Vagina (tissue), 2 donors: ENCODE measurements around the gene BCR. TPM values are rescaled to one million over a fixed set of nuclear protein-coding genes. Genes with fewer than 3 reads are reported as not detected.

Source experiments
- DNase-seq, 2 donors: peaks; one replicate each; pipeline ENCODE4 v3.0.0-alpha.2; 2017; ENCODE audit errors: extremely low spot score in 2 of 2
- H3K27ac ChIP-seq: fragments of 200-600 bp; sonication (generic); one replicate; pipeline ENCODE4 v1.5.1; 2019
- H3K27me3 ChIP-seq: fragments of 200-600 bp; sonication (generic); one replicate; pipeline ENCODE4 v1.5.1; 2019
- H3K36me3 ChIP-seq, 2 donors: fragments of 200-600 bp; sonication (generic); one replicate each; pipeline ENCODE4 v1.5.1; 2017 to 2019
- H3K4me1 ChIP-seq: fragments of 200-600 bp; sonication (generic); one replicate; pipeline ENCODE4 v1.5.1; 2019
- H3K4me3 ChIP-seq, 2 donors: fragments of 200-600 bp; sonication (generic); 1 replicate in 1 of 2; 2 replicates in 1 of 2; pipeline ENCODE4 v1.5.1; 2016 to 2019
- H3K9me3 ChIP-seq: fragments of 200-600 bp; sonication (generic); one replicate; pipeline ENCODE4 v1.5.1; 2019
- CTCF ChIP-seq, 3 experiments: fragments of 450-650 bp in 2 of 3; fragments of 200-600 bp in 1 of 3; sonication (generic) in 1 of 3; IDR thresholded peaks; one replicate each; pipeline ENCODE4 v1.5.1; 2017 to 2019; ENCODE audit warnings: antibody characterized with exemption in 3 of 3, mild to moderate bottlenecking in 2 of 3, moderate library complexity in 2 of 3
- POLR2A ChIP-seq, 2 donors: fragments of 450-650 bp; IDR thresholded peaks; one replicate each; pipeline ENCODE4 v1.6.1; 2017; ENCODE audit warnings: antibody characterized with exemption in 2 of 2, mild to moderate bottlenecking in 2 of 2, moderate library complexity in 2 of 2
- POLR2AphosphoS5 ChIP-seq, 2 donors: sonication (generic); formaldehyde crosslinking; IDR thresholded peaks; one replicate each; pipeline ENCODE4 v1.9.0; 2017; ENCODE audit warnings: antibody characterized with exemption in 2 of 2, mild to moderate bottlenecking in 2 of 2, low read depth in 1 of 2; ENCODE audit not compliant: insufficient read depth in 1 of 2
- intact Hi-C: fragments of 100-400 bp; cut with DNase I; formaldehyde crosslinking; loops from one replicate; pipeline ENCODE4 v1.15.1; 2023
- total RNA-seq: library from RNA; depleted of rRNA; stranded (reverse); fragments of >200 nt; gene quantifications from one replicate; pipeline ENCODE4 v1.2.3, GENCODE V29; 2016

The BCR gene
- total RNA-seq, 1 donor from 2014 or later, result 52.5 TPM

GRCh38 chr22:23259916-23260644, 79.8 kb downstream of the BCR start:
- Histone ChIP-seq H3K4me3 (no peak overlapping the region), H3K27ac (no peak overlapping the region), H3K36me3 (peaks cover 0 to 23% of the 10 kb centered on the region in 2 donors), H3K4me1 (peaks cover 39% of the 10 kb centered on the region), H3K9me3 (no peaks in the 10 kb centered on the region), H3K27me3 (no peaks in the 10 kb centered on the region)
- intact Hi-C loops, result no loop called here
- DNase-seq, result no peak
- TF ChIP-seq POLR2A (IDR thresholded peaks at IDR 0.05) (no peak), CTCF (IDR thresholded peaks at IDR 0.05) (no peak), POLR2AphosphoS5 (IDR thresholded peaks at IDR 0.05; ENCODE audit: insufficient read depth in 1 of 2, low read depth in 1 of 2) (no peak)

GRCh38 chr22:23260645-23261581, 80.6 kb downstream of the BCR start:
- Histone ChIP-seq H3K9me3 (no peaks in the 10 kb centered on the region), H3K4me1 (peaks cover 32% of the 10 kb centered on the region), H3K36me3 (peaks cover 0 to 30% of the 10 kb centered on the region in 2 donors), H3K4me3 (no peak overlapping the region), H3K27me3 (no peaks in the 10 kb centered on the region), H3K27ac (no peak overlapping the region)
- TF ChIP-seq CTCF (IDR thresholded peaks at IDR 0.05) (no peak), POLR2A (IDR thresholded peaks at IDR 0.05) (no peak), POLR2AphosphoS5 (IDR thresholded peaks at IDR 0.05; ENCODE audit: insufficient read depth in 1 of 2, low read depth in 1 of 2) (no peak)
- no peak for DNase-seq
- intact Hi-C loops, result no loop called here

GRCh38 chr22:23261900-23262450, 81.7 kb downstream of the BCR start:
- Histone ChIP-seq H3K9me3 (no peaks in the 10 kb centered on the region), H3K27me3 (no peaks in the 10 kb centered on the region), H3K27ac (no peak overlapping the region), H3K36me3 (peaks cover 0 to 30% of the 10 kb centered on the region in 2 donors), H3K4me1 (peaks cover 22% of the 10 kb centered on the region), H3K4me3 (peak overlapping the region in 1 of 2 donors; percentile 24)
- TF ChIP-seq POLR2AphosphoS5 (IDR thresholded peaks at IDR 0.05; ENCODE audit: insufficient read depth in 1 of 2, low read depth in 1 of 2), result no peak
- TF ChIP-seq CTCF (IDR thresholded peaks at IDR 0.05), result no peak
- no peak for TF ChIP-seq POLR2A (IDR thresholded peaks at IDR 0.05)
- intact Hi-C loops, result no loop called here
- no peak for DNase-seq

DNA sequence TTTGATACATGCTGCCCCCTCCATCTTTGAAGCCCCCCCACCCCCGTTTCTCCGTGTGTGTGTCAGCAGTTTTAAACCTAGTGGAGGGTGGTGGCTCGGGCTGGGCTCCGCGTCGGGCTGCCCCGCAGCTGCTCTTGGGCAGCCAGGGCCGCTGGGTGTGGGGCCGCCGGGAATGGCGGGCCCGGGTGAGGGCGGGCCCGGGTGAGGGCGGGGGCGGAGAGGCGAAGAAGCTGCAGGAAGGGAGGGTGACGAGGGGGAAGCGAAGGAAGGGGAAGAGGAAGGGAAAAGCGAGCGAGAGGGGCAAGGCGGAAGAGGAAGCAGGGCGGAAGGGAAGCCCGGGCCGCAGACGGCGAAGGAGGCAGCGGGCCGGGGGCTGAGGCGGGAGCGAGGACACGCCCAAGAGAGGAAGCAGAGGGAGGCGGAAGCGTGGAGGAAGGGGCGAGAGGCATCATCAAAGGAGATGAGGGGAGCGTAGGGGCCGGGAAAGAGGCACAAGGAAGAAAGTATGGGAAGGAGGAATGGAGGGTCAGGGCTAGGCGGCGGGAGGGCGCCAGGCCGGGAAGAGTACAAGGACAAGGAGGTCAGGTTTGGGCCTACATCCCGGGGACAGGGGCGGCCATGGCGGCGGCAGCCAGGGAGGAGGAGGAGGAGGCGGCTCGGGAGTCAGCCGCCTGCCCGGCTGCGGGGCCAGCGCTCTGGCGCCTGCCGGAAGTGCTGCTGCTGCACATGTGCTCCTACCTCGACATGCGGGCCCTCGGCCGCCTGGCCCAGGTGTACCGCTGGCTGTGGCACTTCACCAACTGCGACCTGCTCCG, 82.4 kb downstream of the BCR start:
- no peak for TF ChIP-seq CTCF (IDR thresholded peaks at IDR 0.05)
- TF ChIP-seq POLR2AphosphoS5 (IDR thresholded peaks at IDR 0.05; ENCODE audit: insufficient read depth in 1 of 2, low read depth in 1 of 2), result no peak
- no peak for TF ChIP-seq POLR2A (IDR thresholded peaks at IDR 0.05)
- intact Hi-C loops, result no loop called here
- Histone ChIP-seq H3K9me3 (no peaks in the 10 kb centered on the region), H3K27me3 (no peaks in the 10 kb centered on the region), H3K4me3 (peak overlapping the region in 1 of 2 donors; percentile 24), H3K27ac (no peak overlapping the region), H3K36me3 (peaks cover 0 to 30% of the 10 kb centered on the region in 2 donors), H3K4me1 (peaks cover 14% of the 10 kb centered on the region)
- no peak for DNase-seq
